SW480 (cell line): Measurements from ENCODE around the gene RNASE7.

ENCODE experiments used
- DNase-seq: peaks from one replicate; pipeline ENCODE4 v3.0.0-alpha.2; 2016; ENCODE audit warnings: low spot score

RNASE7 gene

GRCh38 chr14:21068521-21069387 lies 26.6 kb downstream of the RNASE7 start:
- peak; percentile 59 for DNase-seq

DNA sequence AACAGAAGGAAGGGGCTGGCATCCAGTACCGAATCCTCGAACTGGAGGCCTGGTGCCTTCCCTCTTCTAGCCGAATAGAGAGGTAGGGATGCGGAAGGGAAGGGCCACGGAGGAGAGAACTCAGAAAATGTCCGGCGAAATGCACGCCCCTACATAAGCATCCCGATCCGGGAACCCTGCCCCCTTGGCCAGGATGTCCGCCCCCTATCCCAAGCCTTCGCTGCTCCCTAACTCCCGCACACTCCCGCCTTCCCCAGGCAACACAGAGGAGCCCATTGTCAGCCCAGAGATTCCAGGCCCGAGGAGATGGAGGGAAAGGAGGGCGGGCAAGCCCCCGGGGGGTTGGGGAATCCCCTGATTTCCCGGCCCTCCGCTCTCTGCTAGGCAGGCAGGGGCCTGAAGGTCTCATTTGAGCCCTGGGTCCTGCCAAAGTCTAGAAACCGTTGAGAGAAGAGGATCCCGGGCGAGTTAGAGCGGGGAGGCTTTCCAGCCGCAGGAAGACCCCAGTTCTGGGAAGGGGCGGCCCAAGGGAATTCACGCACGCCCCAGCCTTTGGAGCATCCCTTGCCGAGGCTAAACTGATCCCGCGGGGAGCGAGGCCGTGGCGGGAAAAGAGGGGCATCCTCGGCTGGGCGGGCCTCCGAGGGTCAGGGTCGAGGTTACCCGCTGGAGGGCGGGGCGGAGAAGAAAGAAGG lies 27.4 kb downstream of the RNASE7 start:
- peak; percentile 16 for DNase-seq

DNA sequence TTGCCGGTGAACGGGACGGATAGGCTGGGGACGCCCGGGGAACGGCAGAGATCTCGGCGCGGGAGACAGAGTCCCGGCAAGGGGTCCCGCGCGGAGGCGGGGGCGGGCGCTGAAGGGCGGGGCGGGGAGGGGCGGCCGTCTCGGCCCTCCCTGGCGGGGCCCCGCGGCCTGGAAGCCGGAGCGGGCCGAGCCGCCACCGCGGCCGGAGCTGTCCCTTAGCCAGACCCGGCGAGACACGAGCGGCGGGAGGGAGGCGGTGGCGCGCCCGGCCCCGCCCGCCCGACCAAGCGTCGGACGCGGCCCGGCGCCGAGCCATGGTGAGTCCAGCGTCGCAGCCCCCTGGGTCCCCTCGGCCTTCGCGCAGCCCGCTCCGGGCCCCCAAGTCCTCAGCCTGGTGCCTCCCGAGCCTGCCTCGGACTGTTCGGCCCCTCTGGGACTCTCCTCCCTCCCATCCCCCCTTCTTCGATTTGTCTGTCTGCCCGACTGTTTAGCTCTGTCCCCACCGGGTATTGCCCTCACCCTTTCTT lies 28.0 kb downstream of the RNASE7 start, which contains the start of gene ARHGEF40:
Gene ARHGEF40, plus strand, starts transcription at position 222 of the 527 bp plus-strand sequence. Its CDS starts 93 bp downstream, at position 315.
- DNase-seq: peak; percentile 26

- peak; percentile 26 for DNase-seq
These were observed 28.6 kb downstream of the RNASE7 start for GRCh38 chr14:21070610-21071224.

GRCh38 chr14:21071225-21072030 lies 29.3 kb downstream of the RNASE7 start:
- peak; percentile 58 for DNase-seq

GRCh38 chr14:21072031-21072473 lies 29.9 kb downstream of the RNASE7 start:
- no peak for DNase-seq

DNA sequence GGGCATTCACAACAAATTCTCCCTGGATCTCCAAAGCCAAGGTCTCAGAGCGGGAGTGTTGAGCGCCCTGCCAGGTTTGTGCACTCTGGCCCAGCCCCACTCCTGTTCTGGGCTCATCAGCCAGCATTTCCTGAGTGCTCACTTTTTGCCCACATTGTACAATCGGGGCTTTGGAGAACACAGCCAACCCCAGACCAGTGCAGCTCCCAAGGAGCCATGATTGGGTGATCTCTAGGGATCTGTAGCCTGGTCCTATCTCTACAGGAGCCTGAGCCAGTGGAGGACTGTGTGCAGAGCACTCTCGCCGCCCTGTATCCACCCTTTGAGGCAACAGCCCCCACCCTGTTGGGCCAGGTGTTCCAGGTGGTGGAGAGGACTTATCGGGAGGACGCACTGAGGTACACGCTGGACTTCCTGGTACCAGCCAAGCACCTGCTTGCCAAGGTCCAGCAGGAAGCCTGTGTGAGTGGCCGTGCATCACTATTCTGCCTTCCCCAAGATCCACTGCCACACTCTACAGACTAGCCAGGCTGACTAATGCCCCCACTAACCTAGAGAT lies 30.7 kb downstream of the RNASE7 start:
- no peak for DNase-seq

GRCh38 chr14:21073921-21074320 lies 31.8 kb downstream of the RNASE7 start:
- DNase-seq: no peak

DNA sequence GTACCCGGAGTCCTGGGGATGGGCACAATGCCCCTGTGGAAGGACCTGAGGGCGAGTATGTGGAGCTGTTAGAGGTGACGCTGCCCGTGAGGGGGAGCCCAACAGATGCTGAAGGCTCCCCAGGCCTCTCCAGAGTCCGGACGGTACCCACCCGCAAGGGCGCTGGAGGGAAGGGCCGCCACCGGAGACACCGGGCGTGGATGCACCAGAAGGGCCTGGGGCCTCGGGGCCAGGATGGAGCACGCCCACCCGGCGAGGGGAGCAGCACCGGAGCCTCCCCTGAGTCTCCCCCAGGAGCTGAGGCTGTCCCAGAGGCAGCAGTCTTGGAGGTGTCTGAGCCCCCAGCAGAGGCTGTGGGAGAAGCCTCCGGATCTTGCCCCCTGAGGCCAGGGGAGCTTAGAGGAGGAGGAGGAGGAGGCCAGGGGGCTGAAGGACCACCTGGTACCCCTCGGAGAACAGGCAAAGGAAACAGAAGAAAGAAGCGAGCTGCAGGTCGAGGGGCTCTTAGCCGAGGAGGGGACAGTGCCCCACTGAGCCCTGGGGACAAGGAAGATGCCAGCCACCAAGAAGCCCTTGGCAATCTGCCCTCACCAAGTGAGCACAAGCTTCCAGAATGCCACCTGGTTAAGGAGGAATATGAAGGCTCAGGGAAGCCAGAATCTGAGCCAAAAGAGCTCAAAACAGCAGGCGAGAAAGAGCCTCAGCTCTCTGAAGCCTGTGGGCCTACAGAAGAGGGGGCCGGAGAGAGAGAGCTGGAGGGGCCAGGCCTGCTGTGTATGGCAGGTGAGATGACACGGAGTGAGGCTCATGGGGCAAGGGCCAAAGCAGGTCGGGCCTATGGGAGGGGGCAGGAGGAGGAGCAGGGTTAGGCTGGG lies 32.5 kb downstream of the RNASE7 start:
- no peak for DNase-seq

GRCh38 chr14:21075719-21076437 lies 33.7 kb downstream of the RNASE7 start:
- DNase-seq: no peak

GRCh38 chr14:21077672-21078071 lies 35.5 kb downstream of the RNASE7 start:
- no peak for DNase-seq

DNA sequence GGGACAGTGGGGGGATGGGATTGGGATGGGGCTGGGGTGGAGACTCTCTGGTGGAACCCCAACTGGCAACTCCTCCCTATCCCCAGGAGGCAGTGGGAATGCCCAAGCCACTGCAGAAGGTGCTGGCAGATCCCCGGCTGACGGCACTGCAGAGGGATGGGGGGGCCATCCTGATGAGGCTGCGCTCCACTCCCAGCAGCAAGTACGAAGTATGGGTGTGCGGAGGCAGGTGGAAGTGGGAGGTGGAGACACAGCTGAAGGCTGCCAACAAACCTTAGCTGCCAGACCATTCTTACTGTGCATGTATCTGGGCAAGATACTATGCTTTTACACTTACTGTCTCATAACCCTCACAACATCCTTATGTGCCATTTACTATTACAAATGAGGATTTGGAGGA lies 36.1 kb downstream of the RNASE7 start:
- no peak for DNase-seq

DNA sequence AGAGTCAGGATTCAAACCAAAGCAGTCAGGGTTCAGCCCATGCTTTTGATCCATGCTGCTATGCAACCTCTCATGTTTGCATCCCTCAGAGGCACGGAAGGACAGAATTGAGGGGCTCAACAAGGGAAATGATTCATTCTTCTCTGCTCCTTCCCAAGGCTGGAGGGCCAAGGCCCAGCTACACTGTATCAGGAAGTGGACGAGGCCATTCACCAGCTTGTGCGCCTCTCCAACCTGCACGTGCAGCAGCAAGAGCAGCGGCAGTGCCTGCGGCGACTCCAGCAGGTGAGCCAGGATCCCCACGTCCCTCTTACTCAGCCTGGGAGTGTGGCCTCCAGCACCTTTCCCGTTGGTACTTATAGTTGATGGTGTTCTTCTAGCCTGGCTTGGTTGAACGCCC lies 36.6 kb downstream of the RNASE7 start:
- no peak for DNase-seq

GRCh38 chr14:21081521-21082142 lies 39.5 kb downstream of the RNASE7 start:
- no peak for DNase-seq

GRCh38 chr14:21083565-21084325 lies 41.6 kb downstream of the RNASE7 start:
- no peak for DNase-seq

- no peak for DNase-seq
These were observed 42.2 kb downstream of the RNASE7 start for GRCh38 chr14:21084396-21084795.

- DNase-seq: no peak
These were observed 43.1 kb downstream of the RNASE7 start for GRCh38 chr14:21084998-21085853.
